GM19395 (cell line): ENCODE results near the gene SPSB1.

Experiments used
- ATAC-seq: cut with Tn5 transposase; IDR thresholded peaks from one replicate; pipeline ENCODE4 v1.9.1; 2021; ENCODE audit warnings: mild to moderate bottlenecking, moderate library complexity; ENCODE audit not compliant: unreplicated experiment

The SPSB1 gene

GRCh38 chr1:9278585-9279153 lies 14.0 kb upstream of the SPSB1 start:
- no peak for ATAC-seq

GRCh38 chr1:9279172-9279840 lies 13.4 kb upstream of the SPSB1 start:
- ATAC-seq: no peak

GRCh38 chr1:9280015-9280860 lies 12.5 kb upstream of the SPSB1 start:
- ATAC-seq: no peak

DNA sequence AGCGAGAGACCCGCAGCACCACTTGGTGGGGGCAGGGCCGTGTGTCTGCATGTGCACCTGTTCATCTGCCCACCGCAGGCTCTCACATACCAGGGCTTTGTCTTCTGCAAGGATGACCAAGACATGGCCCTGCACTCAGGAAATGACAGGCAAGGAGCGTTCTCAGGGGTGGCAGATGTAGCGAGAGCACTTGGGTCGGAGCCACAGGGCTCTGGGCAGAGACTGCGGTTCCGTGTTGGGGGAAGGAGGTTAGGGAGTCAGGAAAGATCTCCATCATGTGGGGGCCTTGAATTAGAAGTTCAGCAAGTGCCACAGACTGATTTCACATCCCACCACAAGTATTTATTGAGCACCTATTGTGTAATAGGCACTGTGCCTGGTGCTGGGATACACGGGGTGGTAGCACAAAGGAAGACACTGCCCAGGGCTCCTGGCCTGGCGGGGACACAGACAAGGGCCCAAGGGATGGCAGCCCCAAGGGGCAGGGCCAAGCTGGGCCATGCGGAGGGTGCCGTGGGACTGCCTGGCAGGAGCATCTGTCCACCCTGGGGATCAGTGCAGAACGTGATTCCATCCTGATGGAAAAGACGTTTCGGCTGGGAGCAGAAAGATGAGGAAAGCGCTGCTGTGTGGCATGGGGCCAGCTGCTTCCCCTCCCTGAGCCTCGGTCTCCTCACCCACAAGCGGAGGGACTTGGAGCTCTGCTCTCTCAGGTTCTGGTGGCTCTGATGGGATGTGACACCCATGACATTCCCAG lies 11.4 kb upstream of the SPSB1 start:
- no peak for ATAC-seq

DNA sequence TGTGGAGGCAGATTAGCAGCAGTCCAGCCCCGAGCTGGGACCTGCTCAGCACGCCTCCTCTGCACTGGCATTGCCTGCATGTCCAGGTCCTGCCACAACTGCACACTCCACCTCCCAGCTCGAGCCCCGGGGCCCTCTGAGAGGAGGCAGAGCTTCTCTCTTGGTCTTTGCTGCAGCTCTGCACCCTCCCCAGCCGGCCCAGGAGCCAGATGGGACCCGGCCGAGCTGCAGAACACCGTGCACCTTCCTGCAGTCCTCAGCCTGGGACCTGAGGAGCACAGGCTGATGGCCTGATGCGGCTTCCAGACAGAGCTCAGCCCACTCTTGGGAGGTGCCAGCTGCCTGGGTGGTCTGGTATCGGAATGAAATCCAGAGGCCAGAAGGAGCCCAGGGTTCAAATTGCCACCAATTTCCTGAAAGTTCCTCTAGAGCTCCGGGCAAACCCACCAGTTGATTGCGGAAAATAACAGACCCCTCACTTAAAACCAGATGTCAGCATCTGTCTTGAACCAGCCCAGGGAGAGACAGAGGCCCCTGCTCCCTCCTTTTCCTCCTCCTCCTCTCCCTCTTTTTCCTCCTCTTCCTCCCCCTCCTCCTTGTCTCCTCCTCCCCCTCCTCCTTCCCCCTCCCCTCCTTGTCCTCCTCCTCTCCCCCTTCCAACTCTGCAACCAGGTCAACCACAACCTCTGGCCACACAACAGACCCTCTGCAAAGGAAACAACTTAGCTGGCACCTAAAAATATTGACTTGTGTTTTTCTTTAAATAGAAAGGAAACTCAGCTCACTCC lies 10.6 kb upstream of the SPSB1 start:
- no peak for ATAC-seq

DNA sequence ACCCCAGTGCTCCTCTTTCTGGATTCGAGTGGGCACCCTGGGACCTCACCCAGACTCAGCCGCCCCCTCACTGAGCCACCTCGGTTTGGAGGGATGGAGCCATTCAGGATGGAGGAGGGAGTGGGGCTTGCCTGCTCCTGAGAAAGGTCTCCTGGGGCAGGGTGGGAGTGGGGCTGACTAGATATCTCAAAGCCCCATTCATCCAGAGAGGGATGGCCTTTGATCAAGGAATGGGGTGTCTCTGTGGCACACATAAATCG lies 10.1 kb upstream of the SPSB1 start:
- no peak for ATAC-seq

DNA sequence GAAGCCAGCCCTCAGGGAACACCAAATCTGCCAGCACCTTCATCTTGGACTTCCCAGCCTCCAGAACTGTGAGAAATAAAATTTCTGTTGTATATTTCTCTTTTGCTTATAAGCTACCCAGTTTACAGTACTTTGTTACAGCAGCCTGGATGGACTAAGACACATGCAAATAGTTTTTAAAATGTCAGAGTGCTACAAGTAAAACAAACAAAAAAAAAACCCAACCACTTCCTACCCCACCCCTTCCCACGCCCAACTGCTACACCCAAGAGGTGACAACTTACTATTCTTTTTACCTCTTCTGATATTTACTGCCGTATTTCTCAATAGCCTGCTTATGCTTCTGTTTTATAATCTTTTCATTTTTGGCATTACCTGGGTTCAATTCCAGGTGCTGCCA lies 8.6 kb upstream of the SPSB1 start:
- ATAC-seq: no peak

- ATAC-seq: no peak
These were observed 6.1 kb upstream of the SPSB1 start for GRCh38 chr1:9286556-9286955.

DNA sequence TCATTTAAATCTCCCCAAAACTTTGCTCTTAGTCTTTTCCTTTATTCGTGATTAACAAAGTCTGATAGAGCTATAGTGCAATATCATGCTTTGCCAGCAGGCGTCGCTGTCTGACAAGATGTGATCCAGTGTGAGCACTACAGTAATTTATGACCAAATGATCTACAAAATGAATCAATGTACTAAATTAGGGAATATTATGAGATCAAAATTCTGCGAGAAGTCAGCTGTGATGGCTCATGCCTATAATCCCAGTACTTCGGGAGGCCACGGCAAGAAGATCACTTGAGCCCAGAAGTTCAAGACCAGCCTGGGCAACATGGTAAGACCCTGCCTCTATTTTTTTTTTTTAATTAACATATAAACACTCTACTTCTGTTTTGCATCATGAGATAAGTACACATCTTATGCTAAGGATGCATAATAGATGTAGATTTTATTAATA lies 3.6 kb upstream of the SPSB1 start:
- no peak for ATAC-seq

- no peak for ATAC-seq
These were observed 2.8 kb upstream of the SPSB1 start for GRCh38 chr1:9289711-9290485.

GRCh38 chr1:9291914-9292360 lies 757 bp upstream of the SPSB1 start:
- no peak for ATAC-seq

DNA sequence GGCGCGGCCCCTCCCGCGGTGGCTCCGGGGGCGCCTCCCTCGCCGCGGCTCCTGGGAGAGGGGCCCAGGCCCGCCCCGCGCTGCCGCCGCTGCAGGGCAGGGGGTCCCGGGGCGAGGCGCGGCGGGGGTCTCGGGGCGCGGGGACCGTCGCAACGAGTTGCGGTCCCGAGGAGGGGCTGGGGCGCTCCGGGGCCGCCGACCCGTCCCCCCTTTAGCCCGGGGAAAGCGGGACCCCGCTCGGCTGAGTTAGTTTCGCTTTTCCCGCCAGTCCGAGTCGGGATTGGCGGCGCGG lies 493 bp downstream of the SPSB1 start:
- no peak for ATAC-seq

DNA sequence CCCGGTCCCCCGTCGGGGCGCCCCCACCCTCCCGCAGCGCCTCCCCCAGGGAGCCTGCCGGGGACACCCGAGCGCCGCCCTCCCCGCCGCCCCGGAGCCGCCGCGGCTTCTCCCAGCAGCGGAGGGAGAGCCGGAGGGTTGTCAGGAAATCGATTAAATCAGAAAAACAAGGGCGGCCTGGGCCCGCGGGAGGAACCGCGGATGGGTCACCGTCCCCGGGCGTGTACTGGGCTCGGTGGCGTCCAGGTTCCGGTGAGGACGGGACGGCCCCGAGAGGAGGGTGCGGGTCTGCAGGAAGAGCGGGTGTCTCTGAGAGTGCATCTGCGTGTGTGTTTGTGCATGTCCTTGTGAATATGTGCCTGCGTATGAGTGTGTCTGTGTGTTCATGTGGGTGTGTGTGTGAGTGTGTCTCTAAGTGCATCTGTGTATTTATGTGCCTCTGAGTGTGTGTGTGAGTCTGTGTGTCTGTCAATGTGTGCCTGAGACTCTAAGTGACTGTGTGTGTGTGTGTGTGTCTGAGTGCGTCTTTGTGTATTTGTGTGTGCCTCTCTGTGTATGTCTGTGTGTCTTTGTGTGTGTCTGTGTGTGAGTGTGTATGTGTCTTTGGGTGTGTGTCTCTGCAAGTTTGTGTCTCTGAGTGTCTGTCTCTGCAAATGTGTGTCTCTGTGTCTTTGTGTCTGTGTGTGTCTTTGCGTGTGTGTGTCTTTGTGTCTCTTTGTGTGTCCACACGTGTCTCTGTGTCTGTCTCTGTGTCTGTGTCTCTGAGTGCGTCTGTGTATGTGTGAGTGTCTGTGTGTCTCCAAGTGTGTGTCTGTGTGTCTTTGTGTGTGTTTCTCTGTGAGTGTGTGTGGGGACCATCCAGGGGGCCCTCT lies 1.1 kb downstream of the SPSB1 start:
- ATAC-seq: no peak

DNA sequence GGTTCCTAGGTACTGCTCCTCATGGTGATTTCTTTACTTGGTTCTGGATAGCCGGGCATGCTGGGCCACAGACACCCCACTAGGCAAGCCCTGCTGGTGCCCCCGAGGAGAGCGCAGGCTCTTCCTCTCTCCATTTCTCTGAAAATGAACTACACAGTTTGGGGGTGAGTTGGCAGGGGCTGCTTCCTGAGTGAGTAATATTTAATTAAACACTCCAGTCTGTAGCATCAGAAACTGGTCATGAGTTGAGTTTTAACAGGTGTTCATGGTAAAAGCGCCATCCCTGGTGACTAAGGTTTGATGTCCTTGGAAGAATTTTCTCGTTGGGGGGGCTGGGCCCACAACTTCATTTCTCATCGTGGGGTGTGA lies 1.7 kb downstream of the SPSB1 start:
- no peak for ATAC-seq

- ATAC-seq: no peak
These were observed 2.4 kb downstream of the SPSB1 start for GRCh38 chr1:9294910-9295636.

DNA sequence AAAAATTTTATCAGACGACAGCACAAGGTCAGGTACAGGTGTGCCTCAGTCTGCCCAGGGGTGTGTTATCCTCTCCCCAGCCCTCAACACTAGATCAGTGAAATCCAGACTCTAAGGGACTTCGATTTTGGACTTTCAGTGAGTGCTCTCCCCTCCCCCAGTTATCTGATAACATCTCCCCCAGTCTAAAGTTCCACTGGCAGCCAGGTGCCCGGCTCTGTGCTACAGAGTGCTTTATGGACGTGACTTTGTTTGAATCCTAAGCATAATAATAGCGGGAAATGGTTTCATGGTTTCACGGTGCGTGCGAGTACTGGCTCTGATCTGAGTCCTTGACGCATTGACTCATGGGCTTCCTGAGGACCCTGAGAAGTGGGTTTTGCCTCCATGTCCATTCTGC lies 3.2 kb downstream of the SPSB1 start:
- ATAC-seq: no peak

DNA sequence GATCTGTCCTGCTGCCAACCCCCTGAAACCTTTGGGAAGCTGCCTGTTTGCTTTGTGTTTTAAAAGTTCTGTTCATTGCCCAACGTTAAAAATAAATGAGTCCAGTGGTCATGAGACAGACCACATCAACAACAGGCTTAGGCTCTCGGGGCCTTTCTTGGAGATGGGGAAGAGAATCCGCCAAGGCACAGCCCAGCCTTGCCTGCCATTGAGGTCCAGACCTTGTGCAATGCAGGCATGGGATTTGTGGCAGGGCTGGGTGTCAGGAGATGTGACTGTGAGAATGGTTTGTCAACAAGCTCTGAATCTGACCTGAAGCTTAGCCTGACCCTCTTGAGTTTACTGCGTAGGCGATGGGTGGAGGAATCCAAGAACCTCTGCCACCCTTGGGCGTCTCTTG lies 4.2 kb downstream of the SPSB1 start:
- no peak for ATAC-seq

DNA sequence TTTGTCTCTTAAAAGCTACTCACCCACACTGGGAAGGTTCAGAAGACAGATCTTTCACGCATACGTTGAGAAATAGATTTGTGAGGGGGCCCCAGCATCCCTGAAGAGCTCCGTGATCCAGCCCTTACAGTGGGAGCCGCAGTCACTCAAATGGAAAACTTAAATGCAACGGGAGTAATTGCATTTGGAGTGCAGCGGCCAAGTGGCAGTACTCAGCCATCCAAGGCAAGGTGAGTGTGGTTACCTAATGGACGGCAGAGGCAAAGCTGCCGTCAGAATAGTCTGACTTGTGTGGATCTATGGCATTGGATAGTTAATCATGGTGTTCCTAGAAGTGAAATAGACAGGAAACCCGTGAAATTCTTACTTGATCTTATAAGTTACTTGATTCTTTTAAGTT lies 5.1 kb downstream of the SPSB1 start:
- no peak for ATAC-seq

GRCh38 chr1:9298282-9298681 lies 5.6 kb downstream of the SPSB1 start:
- no peak for ATAC-seq
